NCI-H69 (cell line): ENCODE measurements around the gene STRC.
A peak's percentile ranks its signal among the peaks of the same experiment; 100 is the strongest.
"Not testable (repeated sequence)": the region's sequence is repeated elsewhere in the genome, so short reads cannot be mapped to it uniquely, and the experiment has no call there.

ENCODE experiments used
- DNase-seq: peaks from one replicate; lab custom pipeline; 2025; lab: John Stamatoyannopoulos, UW

The STRC gene

DNA sequence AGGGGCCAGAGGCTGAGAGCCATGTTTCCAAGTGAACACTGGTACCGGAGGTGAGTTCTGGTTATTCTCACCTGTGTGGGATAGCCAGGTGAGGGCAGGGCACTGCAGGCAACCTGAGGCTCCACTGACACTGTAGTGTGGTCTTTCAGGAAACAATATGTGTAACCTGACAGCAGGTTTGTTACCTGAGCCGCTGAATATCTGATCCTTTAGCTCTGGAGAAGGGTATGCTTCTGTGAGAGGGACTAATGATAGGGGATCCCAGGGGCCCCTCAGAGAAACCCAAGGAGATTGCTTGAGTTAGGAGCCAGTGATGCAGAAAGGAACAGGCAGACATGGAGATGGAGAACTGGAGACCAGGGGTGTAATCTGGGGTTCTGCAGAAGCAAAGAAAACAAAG lies at the start of gene STRC:
TSS of gene STRC (minus strand) at position 101 of the 400 bp plus-strand sequence. CDS start at position 23, 78 bp downstream.
- DNase-seq = not testable (repeated sequence)

DNA sequence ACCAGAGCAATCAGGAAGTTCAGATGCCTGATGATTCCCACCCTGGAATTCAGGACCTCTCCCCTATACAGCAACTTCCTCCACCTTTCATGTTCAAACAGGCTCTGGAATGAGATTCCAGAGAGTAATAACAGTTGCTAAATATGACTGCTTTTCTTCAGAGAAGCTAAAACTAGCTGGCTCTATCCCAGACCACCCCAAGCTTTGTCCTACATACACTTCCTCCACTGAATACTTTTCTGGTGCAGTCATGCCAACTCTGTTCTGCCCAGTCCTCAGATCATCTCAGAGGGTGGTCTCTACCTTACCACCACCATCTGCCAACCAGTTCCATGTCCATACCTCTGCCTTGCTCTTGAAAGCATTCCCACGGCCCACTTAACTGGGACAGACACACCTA lies 47.6 kb upstream of the STRC start:
- not testable (repeated sequence) for DNase-seq

DNA sequence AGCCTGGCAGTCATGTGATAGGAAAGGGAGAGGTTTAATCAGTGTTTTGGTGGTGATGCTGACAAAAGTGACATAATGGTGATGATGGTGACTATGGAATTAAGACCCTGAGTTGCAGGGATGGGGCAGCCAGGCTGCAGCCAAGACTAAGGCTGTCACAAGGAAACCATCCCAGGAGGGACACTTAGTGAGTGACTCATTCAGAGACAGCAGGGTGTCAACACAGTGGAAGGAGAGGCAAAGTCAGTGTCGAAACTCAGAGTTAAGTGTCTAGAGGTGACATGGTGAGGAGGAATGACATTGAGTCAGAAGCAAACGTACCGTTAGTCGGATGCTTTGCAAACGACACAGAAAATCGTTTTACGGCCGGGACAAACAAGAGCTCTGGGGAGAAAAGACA lies 44.7 kb upstream of the STRC start:
- not testable (repeated sequence) for DNase-seq

DNA sequence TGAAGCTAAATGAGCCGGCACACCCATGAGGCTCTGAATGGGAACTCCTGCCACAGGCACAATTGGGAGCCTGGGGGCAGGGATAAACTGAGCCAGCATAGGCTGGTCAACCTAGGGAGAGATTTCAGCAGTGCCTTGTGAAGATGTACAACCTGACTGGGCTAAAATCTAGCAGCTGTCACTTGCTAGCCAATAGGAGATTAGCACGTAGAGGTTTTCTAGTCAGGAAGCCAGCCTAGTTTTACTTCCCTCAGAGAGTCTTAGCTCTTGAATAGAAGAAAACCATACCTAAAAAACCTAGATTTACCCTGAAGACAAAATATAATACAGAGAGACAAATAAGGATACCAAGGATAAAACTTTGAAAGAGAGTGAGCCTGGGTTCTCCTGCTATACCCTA lies 43.7 kb upstream of the STRC start:
- DNase-seq = not testable (repeated sequence)

- not testable (repeated sequence) for DNase-seq
These were observed 41.1 kb upstream of the STRC start for GRCh38 chr15:43659727-43660126.

GRCh38 chr15:43649430-43649926 lies 30.9 kb upstream of the STRC start:
- DNase-seq = not testable (repeated sequence)

GRCh38 chr15:43648649-43649429 lies 30.2 kb upstream of the STRC start, which contains the start of gene CATSPER2:
Gene CATSPER2, minus strand, starts transcription at chr15:43648844. Its CDS starts 783 bp downstream, at chr15:43648061.
- DNase-seq = no peak

DNA sequence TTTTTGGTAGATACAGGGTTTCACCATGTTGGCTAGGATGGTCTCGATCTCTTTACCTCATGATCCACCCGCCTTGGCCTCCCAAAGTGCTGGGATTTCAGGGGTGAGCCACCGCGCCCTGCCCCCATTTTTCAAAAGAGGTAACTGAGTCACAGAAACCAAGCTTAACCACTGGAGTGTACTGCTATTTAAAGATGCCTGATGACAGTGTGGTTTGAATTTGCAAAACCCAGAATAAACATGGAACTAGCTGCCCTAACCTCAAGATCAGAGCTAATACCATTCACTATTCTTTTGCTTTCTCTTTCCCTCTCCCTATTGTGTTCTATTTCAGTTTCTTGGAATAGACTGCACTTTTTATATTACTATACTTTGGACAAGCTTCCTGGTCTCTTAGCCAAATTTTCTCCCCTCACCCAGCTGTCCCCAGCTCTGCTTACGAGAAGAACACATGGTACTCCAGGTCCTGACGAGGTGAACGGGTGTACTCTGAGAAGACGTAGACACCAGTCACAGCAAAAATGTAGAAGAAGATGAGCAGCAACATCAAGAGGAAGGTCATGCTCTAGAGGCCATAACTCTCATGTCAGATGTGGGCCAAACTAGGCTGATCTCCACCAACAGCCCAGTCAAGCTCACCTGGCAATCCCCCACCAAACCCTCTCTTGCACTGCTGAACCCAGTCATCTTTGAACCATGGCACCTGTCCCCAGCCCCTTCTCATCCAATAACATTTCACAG lies 20.0 kb upstream of the STRC start:
- not testable (repeated sequence) for DNase-seq

DNA sequence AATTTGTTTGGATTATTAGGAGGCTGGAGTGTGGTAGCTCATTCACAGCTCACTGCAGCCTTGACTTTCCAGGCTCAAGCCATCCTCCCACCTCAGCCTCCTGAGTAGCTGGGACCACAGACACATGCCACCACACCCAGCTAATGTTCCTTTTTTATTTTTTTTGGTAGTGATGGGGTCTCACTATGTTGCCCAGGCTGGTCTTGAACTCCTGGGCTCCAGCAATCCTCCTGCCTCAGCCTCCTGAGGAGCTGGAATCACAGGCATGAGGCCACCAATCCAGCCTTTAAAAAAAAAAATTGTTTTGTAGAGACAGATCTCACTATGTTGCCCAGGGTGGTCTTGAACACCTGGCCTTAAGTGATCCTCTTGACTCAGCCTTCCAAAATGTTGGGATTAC lies 8.3 kb upstream of the STRC start:
- not testable (repeated sequence) for DNase-seq

DNA sequence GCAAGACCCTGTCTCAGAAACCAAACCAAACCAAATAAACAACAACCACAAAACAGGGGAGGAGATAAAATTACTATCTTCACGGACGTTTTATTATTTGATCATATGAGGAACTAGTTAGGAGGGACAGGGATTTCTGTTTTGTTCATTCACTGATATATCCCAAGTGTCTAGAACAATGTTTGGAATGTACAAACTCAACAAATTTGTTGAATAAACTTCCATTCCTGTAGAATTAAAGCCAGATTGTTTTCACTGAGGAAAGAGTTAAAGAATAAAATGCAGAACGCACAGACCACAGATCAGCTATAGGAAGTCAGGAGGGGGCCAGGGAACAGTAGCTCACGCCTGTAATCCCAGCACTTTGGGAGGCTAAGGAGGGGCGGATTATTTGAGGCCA lies 6.5 kb upstream of the STRC start:
- DNase-seq = no peak

DNA sequence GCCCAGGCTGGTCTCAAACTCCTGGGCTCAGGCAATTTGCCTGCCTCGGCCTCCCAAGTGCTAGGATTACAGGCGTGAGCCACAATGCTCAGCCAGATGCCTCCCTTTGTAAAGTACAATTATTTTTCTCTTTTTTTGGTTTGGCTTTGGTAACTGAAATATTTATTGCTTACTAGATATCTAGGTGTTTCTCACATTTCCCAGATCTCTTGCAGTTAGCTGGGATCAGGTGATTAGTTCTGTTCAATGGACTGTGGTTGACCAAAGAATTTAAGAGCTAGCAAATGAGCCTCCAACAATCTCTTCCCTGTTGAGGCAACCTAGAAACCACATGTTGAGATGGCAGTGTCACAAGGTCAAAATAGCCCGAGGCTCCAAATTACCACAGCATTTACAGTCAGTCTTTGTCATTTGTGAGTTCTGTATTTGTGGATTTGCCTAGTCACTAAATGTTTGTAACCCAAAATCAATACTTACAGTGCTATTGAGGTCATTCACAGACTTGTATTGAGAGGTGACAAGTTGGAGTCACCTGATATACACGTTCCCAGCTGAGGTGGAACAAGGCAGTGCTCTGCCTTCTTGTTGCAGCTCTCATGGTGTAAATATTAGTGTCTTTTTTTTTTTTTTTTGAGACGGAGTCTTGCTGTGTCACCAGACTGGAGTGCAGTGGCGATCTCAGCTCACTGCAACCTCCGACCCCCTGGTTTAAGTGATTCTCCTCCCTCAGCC lies 3.6 kb upstream of the STRC start:
- not testable (repeated sequence) for DNase-seq

DNA sequence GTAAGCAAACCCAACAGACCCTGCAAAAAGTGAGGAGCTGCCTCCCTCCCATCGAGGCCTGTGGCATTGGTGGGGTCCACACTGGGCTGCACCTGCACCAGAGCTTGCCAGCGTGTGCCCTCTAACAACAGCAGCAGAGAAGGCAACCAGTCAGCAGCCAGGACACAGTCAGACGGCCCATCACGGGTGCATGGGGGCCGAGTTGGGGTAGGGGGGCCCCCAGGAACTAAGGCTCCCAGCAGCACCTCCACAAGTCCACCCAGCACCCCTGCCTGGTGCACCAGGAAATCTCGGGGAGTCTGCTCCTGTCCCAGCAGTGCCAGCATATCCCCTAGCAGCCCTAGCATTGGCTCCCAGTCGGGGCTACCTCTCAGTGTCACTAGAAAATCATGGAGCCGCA lies 850 bp downstream of the STRC start:
- DNase-seq = not testable (repeated sequence)

DNA sequence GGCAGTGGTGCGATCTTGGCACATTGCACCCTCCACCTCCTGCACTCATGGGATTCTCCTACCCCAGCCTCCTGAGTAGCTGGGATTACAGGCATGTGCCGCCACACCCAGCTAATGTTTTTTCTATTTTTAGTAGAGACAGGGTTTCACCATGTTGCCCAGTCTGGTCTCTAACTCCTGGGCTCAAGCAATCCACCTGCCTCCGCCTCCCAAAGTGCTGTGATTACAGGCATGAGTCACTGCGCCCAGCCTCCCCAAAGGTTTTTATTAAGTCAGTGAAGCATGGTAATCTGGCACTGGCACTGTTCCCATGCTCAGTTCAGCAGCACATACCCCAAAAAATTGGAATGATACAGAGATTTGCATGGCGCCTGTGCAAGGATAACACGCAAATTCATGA lies 16.4 kb downstream of the STRC start:
- peak; percentile 89 for DNase-seq

- not testable (repeated sequence) for DNase-seq
These were observed 18.4 kb downstream of the STRC start for GRCh38 chr15:43600200-43600599.

DNA sequence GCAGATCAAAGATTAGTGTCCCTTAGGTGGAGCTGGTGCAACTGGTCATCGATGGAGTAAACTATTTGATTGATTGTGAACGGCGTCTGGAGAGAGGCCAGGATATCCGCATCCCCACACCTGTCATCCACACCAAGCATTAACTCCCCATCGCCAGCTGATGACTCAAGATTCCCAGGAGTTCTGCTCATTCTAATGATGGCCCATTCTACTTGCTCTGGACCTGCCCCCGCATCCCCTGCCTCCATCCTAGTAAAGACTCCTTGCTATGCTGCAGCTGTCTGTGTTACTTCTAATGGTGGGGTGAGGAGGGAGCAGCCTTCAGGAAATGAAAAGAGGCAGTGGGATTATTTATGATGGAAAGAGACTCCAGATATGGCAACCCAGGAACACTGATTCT lies 19.5 kb downstream of the STRC start:
- DNase-seq = not testable (repeated sequence)

GRCh38 chr15:43593328-43594190 lies 25.0 kb downstream of the STRC start, which contains the start of gene CKMT1B:
Gene CKMT1B, plus strand, starts transcription at chr15:43594027. Its CDS starts 192 bp downstream, at chr15:43594219.
- not testable (repeated sequence) for DNase-seq

DNA sequence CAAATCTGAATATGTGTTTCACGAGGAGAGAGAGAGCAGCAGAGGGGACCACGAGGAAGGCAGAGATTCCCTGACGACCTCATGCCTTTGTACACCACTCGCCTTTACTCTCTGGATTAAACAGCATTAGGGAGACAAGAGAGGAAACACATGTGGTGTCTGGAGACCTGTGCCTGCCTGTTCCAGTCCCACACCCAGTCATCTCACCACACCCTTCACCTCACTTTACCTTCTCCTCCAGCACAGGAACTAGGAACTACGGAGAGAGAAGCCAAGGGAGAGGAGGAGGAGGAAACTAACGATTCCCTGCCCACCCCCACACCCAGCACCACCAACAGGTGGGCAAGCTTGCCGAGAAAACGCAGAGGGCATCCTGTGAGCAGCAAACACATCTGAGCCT lies 25.8 kb downstream of the STRC start:
- DNase-seq = not testable (repeated sequence)

GRCh38 chr15:43589778-43590466 lies 28.7 kb downstream of the STRC start, which contains the start of gene PPIP5K1:
Gene PPIP5K1, minus strand, starts transcription at chr15:43590208. Its CDS starts 5,704 bp downstream, at chr15:43584504.
- not testable (repeated sequence) for DNase-seq

DNA sequence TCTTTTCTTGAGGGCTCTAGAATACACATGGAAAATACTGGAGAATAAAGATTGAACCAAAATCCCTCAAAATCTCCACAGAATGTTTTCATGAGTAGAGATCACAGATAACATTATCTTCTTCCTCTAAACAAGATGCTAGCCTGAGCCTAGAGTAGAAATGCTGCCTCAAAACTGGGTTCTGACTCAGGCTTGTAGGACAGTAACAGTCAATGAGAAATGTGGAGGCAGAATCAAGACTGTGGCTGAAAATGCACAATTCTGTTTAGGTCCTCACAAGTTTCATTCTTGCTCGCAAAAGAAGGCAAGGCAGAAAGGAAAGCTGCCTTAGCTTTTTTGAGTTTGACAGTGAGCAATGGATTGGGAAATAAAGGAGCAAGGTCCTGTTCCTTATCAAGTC lies 44.0 kb downstream of the STRC start:
- DNase-seq = not testable (repeated sequence)

DNA sequence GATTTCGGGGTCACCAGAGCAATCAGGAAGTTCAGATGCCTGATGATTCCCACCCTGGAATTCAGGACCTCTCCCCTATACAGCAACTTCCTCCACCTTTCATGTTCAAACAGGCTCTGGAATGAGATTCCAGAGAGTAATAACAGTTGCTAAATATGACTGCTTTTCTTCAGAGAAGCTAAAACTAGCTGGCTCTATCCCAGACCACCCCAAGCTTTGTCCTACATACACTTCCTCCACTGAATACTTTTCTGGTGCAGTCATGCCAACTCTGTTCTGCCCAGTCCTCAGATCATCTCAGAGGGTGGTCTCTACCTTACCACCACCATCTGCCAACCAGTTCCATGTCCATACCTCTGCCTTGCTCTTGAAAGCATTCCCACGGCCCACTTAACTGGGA lies 52.0 kb downstream of the STRC start:
- DNase-seq = not testable (repeated sequence)
